ENCODE data around the gene ADAM19. TPM values are rescaled to one million over a fixed set of nuclear protein-coding genes. Genes with fewer than 3 reads are reported as not detected.

Gene ADAM19
- total RNA-seq, 1 experiment from 2014 or later, result 62.9 TPM

DNA sequence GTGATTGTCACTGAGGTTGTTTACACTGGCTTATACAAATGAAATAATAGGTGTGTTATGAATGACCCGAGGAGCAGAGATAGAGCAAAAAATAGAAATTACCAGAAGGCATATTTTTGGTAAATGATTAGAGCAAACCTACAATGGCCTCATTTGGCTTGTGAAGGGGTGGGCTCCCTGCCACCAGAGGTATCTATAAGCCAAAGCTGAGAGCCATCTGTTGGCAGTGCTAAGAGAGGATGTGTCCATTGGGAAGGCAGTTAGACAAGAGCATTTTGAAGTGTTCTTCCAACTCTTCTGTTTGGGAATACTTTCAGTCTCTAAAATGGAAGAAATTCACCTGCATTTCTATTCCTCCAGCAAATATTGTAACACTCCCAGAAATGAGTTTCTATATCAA, 104.9 kb downstream of the ADAM19 start:
- H3K27ac Mint-ChIP-seq (ENCODE audit: unreplicated experiment), result no peak overlapping the region
- ChIA-PET POLR2A (no interaction called here), CTCF (interaction anchor here (1.6 kb wide), 1 partner anchor 92 kb away, joined by 7 read pairs; no protein-coding TSS in a partner anchor)
- H3K9me3 Mint-ChIP-seq (ENCODE audit: unreplicated experiment), result no peaks in the 10 kb centered on the region
- TF ChIP-seq, protein P1, sequence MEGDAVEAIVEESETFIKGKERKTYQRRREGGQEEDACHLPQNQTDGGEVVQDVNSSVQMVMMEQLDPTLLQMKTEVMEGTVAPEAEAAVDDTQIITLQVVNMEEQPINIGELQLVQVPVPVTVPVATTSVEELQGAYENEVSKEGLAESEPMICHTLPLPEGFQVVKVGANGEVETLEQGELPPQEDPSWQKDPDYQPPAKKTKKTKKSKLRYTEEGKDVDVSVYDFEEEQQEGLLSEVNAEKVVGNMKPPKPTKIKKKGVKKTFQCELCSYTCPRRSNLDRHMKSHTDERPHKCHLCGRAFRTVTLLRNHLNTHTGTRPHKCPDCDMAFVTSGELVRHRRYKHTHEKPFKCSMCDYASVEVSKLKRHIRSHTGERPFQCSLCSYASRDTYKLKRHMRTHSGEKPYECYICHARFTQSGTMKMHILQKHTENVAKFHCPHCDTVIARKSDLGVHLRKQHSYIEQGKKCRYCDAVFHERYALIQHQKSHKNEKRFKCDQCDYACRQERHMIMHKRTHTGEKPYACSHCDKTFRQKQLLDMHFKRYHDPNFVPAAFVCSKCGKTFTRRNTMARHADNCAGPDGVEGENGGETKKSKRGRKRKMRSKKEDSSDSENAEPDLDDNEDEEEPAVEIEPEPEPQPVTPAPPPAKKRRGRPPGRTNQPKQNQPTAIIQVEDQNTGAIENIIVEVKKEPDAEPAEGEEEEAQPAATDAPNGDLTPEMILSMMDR (IDR thresholded peaks at IDR 0.05; ENCODE audit: insufficient read depth in 1 of 2, low read depth in 1 of 2, low read length in 1 of 2, severe bottlenecking in 1 of 2, unreplicated experiment in 1 of 2), result no peak
- H3K27me3 ChIP-seq (replicated peaks; ENCODE audit: control insufficient read depth, insufficient read depth, low read length), result no peaks in the 10 kb centered on the region
- no peak for DNase-seq
- BruUV-seq (replicated peaks), result no TSS peak
- H3K4me1 ChIP-seq, result no peaks in the 10 kb centered on the region
- intact Hi-C loops (cut with micrococcal nuclease; ENCODE audit: unreplicated experiment), result loop anchor here (1.0 kb wide), 2 partner anchors 39 to 142 kb away; no protein-coding TSS in a partner anchor
- H3K4me3 ChIP-seq (ENCODE audit: low read depth, low read length), result no peak overlapping the region
- peaks cover 9% of the 10 kb centered on the region for H3K4me1 Mint-ChIP-seq (ENCODE audit: low read depth, unreplicated experiment)
- H3K36me3 Mint-ChIP-seq (ENCODE audit: insufficient read depth, unreplicated experiment), result peaks cover 4% of the 10 kb centered on the region
- no peaks in the 10 kb centered on the region for H3K27me3 Mint-ChIP-seq (ENCODE audit: insufficient read depth, unreplicated experiment)
- no peaks in the 10 kb centered on the region for H3K36me3 ChIP-seq (ENCODE audit: control insufficient read depth, insufficient read depth, low read length)
- no peaks in the 10 kb centered on the region for H3K9me3 ChIP-seq
- no peak overlapping the region for H3K4me3 Mint-ChIP-seq (ENCODE audit: unreplicated experiment)

DNA sequence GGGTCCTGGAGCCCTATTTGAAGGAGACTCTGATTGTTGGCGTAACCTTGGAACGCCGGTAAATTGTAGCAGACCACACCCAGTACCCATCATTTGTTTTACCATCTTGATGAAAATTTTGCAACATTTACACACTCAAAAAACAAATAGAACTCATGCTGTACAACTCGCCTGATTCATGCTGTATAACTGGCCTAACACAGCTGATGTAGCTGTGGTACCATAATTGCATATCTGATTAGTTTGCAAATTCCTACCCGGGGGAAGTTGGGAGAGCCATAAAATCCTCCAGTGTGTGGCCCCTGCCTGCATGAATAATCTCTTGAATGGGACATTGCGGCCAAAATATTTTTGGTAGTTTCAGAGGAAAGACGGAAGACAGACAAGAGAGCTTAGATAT, 105.9 kb downstream of the ADAM19 start:
- Histone ChIP-seq H3K4me3 (ENCODE audit: low read depth, low read length) (no peak overlapping the region), H3K9me3 (no peaks in the 10 kb centered on the region), H3K4me1 (no peaks in the 10 kb centered on the region), H3K36me3 (ENCODE audit: control insufficient read depth, insufficient read depth, low read length) (no peaks in the 10 kb centered on the region), H3K27me3 (replicated peaks; ENCODE audit: control insufficient read depth, insufficient read depth, low read length) (no peaks in the 10 kb centered on the region)
- no peak overlapping the region for H3K4me3 Mint-ChIP-seq (ENCODE audit: unreplicated experiment)
- no peak overlapping the region for H3K27ac Mint-ChIP-seq (ENCODE audit: unreplicated experiment)
- peaks cover 11% of the 10 kb centered on the region for H3K4me1 Mint-ChIP-seq (ENCODE audit: low read depth, unreplicated experiment)
- H3K36me3 Mint-ChIP-seq (ENCODE audit: insufficient read depth, unreplicated experiment), result no peaks in the 10 kb centered on the region
- CTCF ChIA-PET, result interaction anchor here (1.1 to 1.2 kb wide), 2 partner anchors 38 to 142 kb away, joined by 3 to 4 read pairs; no protein-coding TSS in a partner anchor
- TF ChIP-seq, protein P1 (IDR thresholded peaks at IDR 0.05; ENCODE audit: insufficient read depth in 1 of 2, low read depth in 1 of 2, low read length in 1 of 2, severe bottlenecking in 1 of 2, unreplicated experiment in 1 of 2), result no peak
- no peaks in the 10 kb centered on the region for H3K27me3 Mint-ChIP-seq (ENCODE audit: insufficient read depth, unreplicated experiment)
- H3K9me3 Mint-ChIP-seq (ENCODE audit: unreplicated experiment), result no peaks in the 10 kb centered on the region
- POLR2A ChIA-PET, result no interaction called here
- intact Hi-C loops (cut with micrococcal nuclease; ENCODE audit: unreplicated experiment), result no loop called here
- BruUV-seq (replicated peaks), result no TSS peak
- no peak for DNase-seq

- Histone ChIP-seq H3K4me3 (ENCODE audit: low read depth, low read length) (no peak overlapping the region), H3K9me3 (no peaks in the 10 kb centered on the region), H3K27me3 (replicated peaks; ENCODE audit: control insufficient read depth, insufficient read depth, low read length) (no peaks in the 10 kb centered on the region), H3K36me3 (ENCODE audit: control insufficient read depth, insufficient read depth, low read length) (no peaks in the 10 kb centered on the region), H3K4me1 (no peaks in the 10 kb centered on the region)
- CTCF ChIA-PET, result interaction anchor here (1.1 to 1.2 kb wide), 2 partner anchors 37 to 141 kb away, joined by 3 to 4 read pairs; no protein-coding TSS in a partner anchor
- Mint-ChIP-seq H3K4me1 (ENCODE audit: low read depth, unreplicated experiment) (peaks cover 17% of the 10 kb centered on the region), H3K27ac (ENCODE audit: unreplicated experiment) (no peak overlapping the region), H3K36me3 (ENCODE audit: insufficient read depth, unreplicated experiment) (no peaks in the 10 kb centered on the region), H3K4me3 (ENCODE audit: unreplicated experiment) (no peak overlapping the region), H3K9me3 (ENCODE audit: unreplicated experiment) (no peaks in the 10 kb centered on the region), H3K27me3 (ENCODE audit: insufficient read depth, unreplicated experiment) (no peaks in the 10 kb centered on the region)
- TF ChIP-seq, protein P1 (IDR thresholded peaks at IDR 0.05; ENCODE audit: insufficient read depth in 1 of 2, low read depth in 1 of 2, low read length in 1 of 2, severe bottlenecking in 1 of 2, unreplicated experiment in 1 of 2), result no peak
- no TSS peak for BruUV-seq (replicated peaks)
- POLR2A ChIA-PET, result no interaction called here
- intact Hi-C loops (cut with micrococcal nuclease; ENCODE audit: unreplicated experiment), result no loop called here
- no peak for DNase-seq
These were observed 106.5 kb downstream of the ADAM19 start for GRCh38 chr5:157469073-157469472.

Data from Caco-2 (cell line).